Erythroblast (primary cell): ENCODE data around the gene FN1.

Source experiments
- GATA1 ChIP-seq: IDR thresholded peaks from 2 replicates; pipeline ENCODE4 v1.6.1; 2011; ENCODE audit warnings: low read depth, mild to moderate bottlenecking, control low read depth, low read length, moderate library complexity
- POLR2A ChIP-seq: IDR thresholded peaks from 2 replicates; pipeline ENCODE4 v1.6.1; 2011; ENCODE audit warnings: mild to moderate bottlenecking, low read length

- TF ChIP-seq POLR2A (no peak), GATA1 (no peak)
Measured at GRCh38 chr2:215403441-215404347, 32.2 kb downstream of the FN1 start.
